KMS-11 (cell line): ENCODE measurements around the gene ALMS1.
"Not testable (repeated sequence)": the region's sequence is repeated elsewhere in the genome, so short reads cannot be mapped to it uniquely, and the experiment has no call there.

Source experiments
- H2AFZ ChIP-seq: fragments of 200-600 bp; sonication (generic); 2 replicates; pipeline ENCODE4 v1.6.1; 2016; ENCODE audit warnings: antibody characterized with exemption, mixed run types, low read depth
- H3K27ac ChIP-seq: fragments of 200-600 bp; sonication (generic); 2 replicates; pipeline ENCODE4 v1.6.1; 2016; ENCODE audit warnings: mild to moderate bottlenecking, mixed run types
- H3K27me3 ChIP-seq: fragments of 200-600 bp; sonication (generic); 2 replicates; pipeline ENCODE4 v1.6.1; 2017; ENCODE audit warnings: mild to moderate bottlenecking, low read depth, mixed run types, moderate library complexity; ENCODE audit not compliant: insufficient read depth
- H3K36me3 ChIP-seq: fragments of 200-600 bp; sonication (generic); 2 replicates; pipeline ENCODE4 v1.6.1; 2017; ENCODE audit warnings: mild to moderate bottlenecking, mixed run types; ENCODE audit not compliant: insufficient read depth
- H3K4me1 ChIP-seq: fragments of 200-600 bp; sonication (generic); 2 replicates; pipeline ENCODE4 v1.6.1; 2016; ENCODE audit warnings: mild to moderate bottlenecking, low read depth, mixed run types; ENCODE audit not compliant: poor library complexity, severe bottlenecking
- H3K4me2 ChIP-seq: fragments of 200-600 bp; sonication (generic); 2 replicates; pipeline ENCODE4 v1.7.0; 2016; ENCODE audit warnings: mild to moderate bottlenecking, mixed run types
- H3K4me3 ChIP-seq: fragments of 200-600 bp; sonication (generic); IDR thresholded peaks from 2 replicates; pipeline ENCODE4 v1.6.1; 2017; ENCODE audit warnings: low read depth, low read length, mixed read lengths; ENCODE audit not compliant: insufficient read depth
- H3K79me2 ChIP-seq: fragments of 200-600 bp; sonication (generic); 2 replicates; pipeline ENCODE4 v1.6.1; 2016; ENCODE audit warnings: low read depth, mixed run types; ENCODE audit not compliant: insufficient read depth
- H3K9ac ChIP-seq: fragments of 200-600 bp; sonication (generic); 2 replicates; pipeline ENCODE4 v1.6.1; 2016; ENCODE audit warnings: mild to moderate bottlenecking, mixed run types
- H4K20me1 ChIP-seq: fragments of 200-600 bp; sonication (generic); 2 replicates; pipeline ENCODE4 v1.6.1; 2016; ENCODE audit warnings: mild to moderate bottlenecking, mixed run types; ENCODE audit not compliant: insufficient read depth
- CTCF ChIP-seq: fragments of 200-600 bp; sonication (generic); conservative IDR thresholded peaks from 2 replicates; pipeline ENCODE4 v1.6.1; 2017; ENCODE audit warnings: low read depth, mild to moderate bottlenecking, antibody characterized with exemption, low read length, moderate library complexity, mixed read lengths

ALMS1 gene

GRCh38 chr2:73503992-73504570 is 118.4 kb downstream of the ALMS1 start:
- Histone ChIP-seq H3K9ac (no peak overlapping the region), H4K20me1 (no peaks in the 10 kb centered on the region), H3K4me2 (no peak overlapping the region), H3K27ac (no peak overlapping the region), H2AFZ (no peak overlapping the region), H3K79me2 (no peaks in the 10 kb centered on the region), H3K36me3 (no peaks in the 10 kb centered on the region), H3K4me1 (no peaks in the 10 kb centered on the region), H3K27me3 (no peaks in the 10 kb centered on the region), H3K4me3 (no peak overlapping the region)
- no peak for TF ChIP-seq CTCF

- H3K79me2 ChIP-seq, H3K4me2 ChIP-seq, H3K27me3 ChIP-seq, H2AFZ ChIP-seq, H3K27ac ChIP-seq, H4K20me1 ChIP-seq, H3K36me3 ChIP-seq, H3K9ac ChIP-seq, H3K4me3 ChIP-seq, H3K4me1 ChIP-seq: not testable (repeated sequence)
These were observed 119.2 kb downstream of the ALMS1 start for GRCh38 chr2:73504850-73505249.

- H3K36me3 ChIP-seq, H3K79me2 ChIP-seq, H3K9ac ChIP-seq, H3K27me3 ChIP-seq, H3K4me1 ChIP-seq, H4K20me1 ChIP-seq, H3K4me3 ChIP-seq, H2AFZ ChIP-seq, H3K27ac ChIP-seq, H3K4me2 ChIP-seq: not testable (repeated sequence)
These were observed 124.8 kb downstream of the ALMS1 start for GRCh38 chr2:73510470-73510869.

GRCh38 chr2:73516033-73516432 is 130.4 kb downstream of the ALMS1 start:
- Histone ChIP-seq H3K79me2 (no peaks in the 10 kb centered on the region), H3K9ac (no peak overlapping the region), H3K27me3 (no peaks in the 10 kb centered on the region), H3K4me3 (no peak overlapping the region), H2AFZ (no peak overlapping the region), H3K27ac (no peak overlapping the region), H4K20me1 (no peaks in the 10 kb centered on the region), H3K36me3 (no peaks in the 10 kb centered on the region), H3K4me1 (no peaks in the 10 kb centered on the region), H3K4me2 (no peak overlapping the region)
- TF ChIP-seq CTCF, result no peak

GRCh38 chr2:73528688-73529087 is 143.1 kb downstream of the ALMS1 start:
- Histone ChIP-seq H2AFZ (no peak overlapping the region), H3K4me2 (no peak overlapping the region), H3K27me3 (no peaks in the 10 kb centered on the region), H3K4me1 (no peaks in the 10 kb centered on the region), H3K4me3 (no peak overlapping the region), H4K20me1 (no peaks in the 10 kb centered on the region), H3K27ac (no peak overlapping the region), H3K79me2 (no peaks in the 10 kb centered on the region), H3K9ac (no peak overlapping the region), H3K36me3 (no peaks in the 10 kb centered on the region)
- no peak for TF ChIP-seq CTCF

GRCh38 chr2:73530773-73531172 is 145.1 kb downstream of the ALMS1 start:
- not testable (repeated sequence) for H3K4me2 ChIP-seq, H2AFZ ChIP-seq, H3K4me3 ChIP-seq, H3K9ac ChIP-seq, H3K27ac ChIP-seq, H3K79me2 ChIP-seq, H3K4me1 ChIP-seq, H3K36me3 ChIP-seq, H3K27me3 ChIP-seq, H4K20me1 ChIP-seq
